ENCODE measurements around the gene TNFRSF25.

TNFRSF25 gene

DNA sequence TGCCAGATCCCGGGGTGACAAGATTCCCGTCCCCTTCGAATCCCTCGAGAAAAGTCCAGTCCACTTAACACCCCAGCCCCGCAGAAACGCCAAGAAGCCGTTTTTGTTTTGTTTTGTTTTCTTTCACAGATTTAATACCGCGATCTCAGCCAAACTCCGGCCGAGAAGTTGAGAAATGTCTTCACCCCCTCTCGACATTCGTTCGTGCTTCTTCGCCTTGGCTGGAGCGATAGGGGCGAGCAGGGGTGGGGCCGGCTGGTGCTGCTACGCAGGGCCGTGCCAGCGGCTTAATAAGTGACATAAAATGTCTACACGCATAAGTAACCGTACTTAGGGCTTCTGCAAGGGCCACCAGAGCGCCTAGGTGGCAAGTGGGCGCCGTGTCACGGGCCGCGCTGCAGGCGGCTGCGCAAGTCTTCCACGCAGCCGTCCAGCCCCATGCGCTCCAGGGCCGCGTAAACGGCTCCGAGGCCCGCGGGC, 4.9 kb downstream of the TNFRSF25 start:
- H3K27me3 ChIP-seq (ENCODE audit: insufficient read depth, poor library complexity, severe bottlenecking): peaks cover 43% of the 10 kb centered on the region
- TF ChIP-seq, protein P1, sequence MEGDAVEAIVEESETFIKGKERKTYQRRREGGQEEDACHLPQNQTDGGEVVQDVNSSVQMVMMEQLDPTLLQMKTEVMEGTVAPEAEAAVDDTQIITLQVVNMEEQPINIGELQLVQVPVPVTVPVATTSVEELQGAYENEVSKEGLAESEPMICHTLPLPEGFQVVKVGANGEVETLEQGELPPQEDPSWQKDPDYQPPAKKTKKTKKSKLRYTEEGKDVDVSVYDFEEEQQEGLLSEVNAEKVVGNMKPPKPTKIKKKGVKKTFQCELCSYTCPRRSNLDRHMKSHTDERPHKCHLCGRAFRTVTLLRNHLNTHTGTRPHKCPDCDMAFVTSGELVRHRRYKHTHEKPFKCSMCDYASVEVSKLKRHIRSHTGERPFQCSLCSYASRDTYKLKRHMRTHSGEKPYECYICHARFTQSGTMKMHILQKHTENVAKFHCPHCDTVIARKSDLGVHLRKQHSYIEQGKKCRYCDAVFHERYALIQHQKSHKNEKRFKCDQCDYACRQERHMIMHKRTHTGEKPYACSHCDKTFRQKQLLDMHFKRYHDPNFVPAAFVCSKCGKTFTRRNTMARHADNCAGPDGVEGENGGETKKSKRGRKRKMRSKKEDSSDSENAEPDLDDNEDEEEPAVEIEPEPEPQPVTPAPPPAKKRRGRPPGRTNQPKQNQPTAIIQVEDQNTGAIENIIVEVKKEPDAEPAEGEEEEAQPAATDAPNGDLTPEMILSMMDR (IDR thresholded peaks at IDR 0.05; ENCODE audit: insufficient read depth, low read length): no peak
- TF ChIP-seq POLR2AphosphoS5 (IDR thresholded peaks at IDR 0.05; ENCODE audit: low read depth) (no peak), GABPA (IDR thresholded peaks at IDR 0.05; ENCODE audit: low read depth) (no peak), SPI1 (IDR thresholded peaks at IDR 0.05; ENCODE audit: borderline replicate concordance, low read depth) (no peak)
- TF ChIP-seq, protein P2, sequence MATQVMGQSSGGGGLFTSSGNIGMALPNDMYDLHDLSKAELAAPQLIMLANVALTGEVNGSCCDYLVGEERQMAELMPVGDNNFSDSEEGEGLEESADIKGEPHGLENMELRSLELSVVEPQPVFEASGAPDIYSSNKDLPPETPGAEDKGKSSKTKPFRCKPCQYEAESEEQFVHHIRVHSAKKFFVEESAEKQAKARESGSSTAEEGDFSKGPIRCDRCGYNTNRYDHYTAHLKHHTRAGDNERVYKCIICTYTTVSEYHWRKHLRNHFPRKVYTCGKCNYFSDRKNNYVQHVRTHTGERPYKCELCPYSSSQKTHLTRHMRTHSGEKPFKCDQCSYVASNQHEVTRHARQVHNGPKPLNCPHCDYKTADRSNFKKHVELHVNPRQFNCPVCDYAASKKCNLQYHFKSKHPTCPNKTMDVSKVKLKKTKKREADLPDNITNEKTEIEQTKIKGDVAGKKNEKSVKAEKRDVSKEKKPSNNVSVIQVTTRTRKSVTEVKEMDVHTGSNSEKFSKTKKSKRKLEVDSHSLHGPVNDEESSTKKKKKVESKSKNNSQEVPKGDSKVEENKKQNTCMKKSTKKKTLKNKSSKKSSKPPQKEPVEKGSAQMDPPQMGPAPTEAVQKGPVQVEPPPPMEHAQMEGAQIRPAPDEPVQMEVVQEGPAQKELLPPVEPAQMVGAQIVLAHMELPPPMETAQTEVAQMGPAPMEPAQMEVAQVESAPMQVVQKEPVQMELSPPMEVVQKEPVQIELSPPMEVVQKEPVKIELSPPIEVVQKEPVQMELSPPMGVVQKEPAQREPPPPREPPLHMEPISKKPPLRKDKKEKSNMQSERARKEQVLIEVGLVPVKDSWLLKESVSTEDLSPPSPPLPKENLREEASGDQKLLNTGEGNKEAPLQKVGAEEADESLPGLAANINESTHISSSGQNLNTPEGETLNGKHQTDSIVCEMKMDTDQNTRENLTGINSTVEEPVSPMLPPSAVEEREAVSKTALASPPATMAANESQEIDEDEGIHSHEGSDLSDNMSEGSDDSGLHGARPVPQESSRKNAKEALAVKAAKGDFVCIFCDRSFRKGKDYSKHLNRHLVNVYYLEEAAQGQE (IDR thresholded peaks at IDR 0.05; ENCODE audit: insufficient replicate concordance, low read depth): no peak
- H3K27ac ChIP-seq (replicated peaks): no peak overlapping the region
- no peak overlapping the region for H3K4me3 ChIP-seq (replicated peaks; ENCODE audit: insufficient read depth, low read length)
- DNase-seq (ENCODE audit: low read depth in 1 of 2, low spot score in 1 of 2): no peak

DNA sequence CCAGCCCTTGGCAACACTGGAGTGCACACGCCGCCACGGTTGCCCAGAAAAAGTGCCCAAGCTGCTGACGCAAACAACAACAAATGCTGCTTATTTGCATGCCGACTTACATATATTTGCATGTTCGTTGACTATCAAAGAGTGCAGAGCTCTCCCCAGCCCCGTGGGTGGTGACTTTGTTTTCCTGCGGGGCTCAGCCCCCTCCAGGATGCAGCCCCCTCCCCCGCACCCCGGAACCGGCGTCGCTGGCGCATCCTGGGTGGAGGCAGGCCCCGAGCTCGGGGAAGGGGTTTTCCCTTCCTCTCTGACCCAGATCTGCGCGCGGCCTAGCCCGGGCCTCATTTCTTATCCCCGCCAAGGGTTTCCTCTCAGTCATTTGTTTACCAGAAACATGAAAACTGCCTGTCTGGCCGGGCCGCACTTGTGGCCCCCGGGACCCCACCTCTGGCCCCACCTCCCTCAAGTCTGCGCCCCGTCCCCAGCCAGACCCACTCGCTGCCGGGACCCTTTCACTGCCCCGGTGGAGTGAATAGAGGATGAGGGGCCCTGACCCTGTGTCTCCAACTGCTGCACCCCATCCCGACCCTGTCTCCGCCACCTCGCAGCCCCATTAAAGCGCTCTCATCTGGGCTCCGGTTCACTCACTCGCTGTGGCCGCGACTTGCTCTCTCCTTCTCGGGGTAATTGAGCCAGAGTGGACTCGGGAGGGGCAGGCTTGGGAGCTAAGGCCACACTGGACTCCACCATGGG, 5.5 kb downstream of the TNFRSF25 start:
- Histone ChIP-seq H3K27me3 (ENCODE audit: insufficient read depth, poor library complexity, severe bottlenecking) (peaks cover 42% of the 10 kb centered on the region), H3K4me3 (replicated peaks; ENCODE audit: insufficient read depth, low read length) (no peak overlapping the region), H3K27ac (replicated peaks) (no peak overlapping the region)
- TF ChIP-seq, protein P2 (IDR thresholded peaks at IDR 0.05; ENCODE audit: insufficient replicate concordance, low read depth): no peak
- no peak for DNase-seq (ENCODE audit: low read depth in 1 of 2, low spot score in 1 of 2)

DNA sequence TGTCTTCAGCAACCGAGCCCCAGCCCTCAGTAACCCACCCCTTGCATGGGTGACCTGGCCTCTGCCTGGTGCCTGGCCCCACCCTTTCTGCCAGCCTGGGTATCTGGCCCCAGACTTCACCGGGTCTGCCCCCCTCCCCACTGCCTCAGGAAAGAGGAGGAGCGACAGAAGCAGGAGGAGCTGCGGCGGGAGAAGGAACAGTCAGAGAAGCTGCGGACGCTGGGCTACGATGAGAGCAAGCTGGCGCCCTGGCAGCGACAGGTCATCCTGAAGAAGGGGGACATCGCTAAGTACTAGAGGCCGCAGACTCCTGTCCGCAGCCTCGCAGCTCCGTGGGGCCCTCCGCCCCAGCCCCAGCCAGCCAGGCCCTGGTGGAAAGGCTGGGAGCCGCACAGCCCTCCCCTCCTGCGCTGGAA, 6.1 kb downstream of the TNFRSF25 start:
- H3K4me3 ChIP-seq (replicated peaks; ENCODE audit: insufficient read depth, low read length): no peak overlapping the region
- DNase-seq (ENCODE audit: low read depth in 1 of 2, low spot score in 1 of 2): no peak
- no peak overlapping the region for H3K27ac ChIP-seq (replicated peaks)
- TF ChIP-seq, protein P2 (IDR thresholded peaks at IDR 0.05; ENCODE audit: insufficient replicate concordance, low read depth): no peak
- no peak for TF ChIP-seq POLR2AphosphoS5 (IDR thresholded peaks at IDR 0.05; ENCODE audit: low read depth)
- TF ChIP-seq, protein P1 (IDR thresholded peaks at IDR 0.05; ENCODE audit: insufficient read depth, low read length): no peak
- TF ChIP-seq GABPA (IDR thresholded peaks at IDR 0.05; ENCODE audit: low read depth): no peak
- TF ChIP-seq SPI1 (IDR thresholded peaks at IDR 0.05; ENCODE audit: borderline replicate concordance, low read depth): no peak
- peaks cover 39% of the 10 kb centered on the region for H3K27me3 ChIP-seq (ENCODE audit: insufficient read depth, poor library complexity, severe bottlenecking)

Measured in HL-60 (cell line).